Hindlimb muscle (tissue), 1 donor: ENCODE measurements around the gene RAB3GAP2. TPM values are rescaled to one million over a fixed set of nuclear protein-coding genes. Genes with fewer than 3 reads are reported as not detected.
A peak's percentile ranks its signal among the peaks of the same experiment; 100 is the strongest.
"Not testable (repeated sequence)": the region's sequence is repeated elsewhere in the genome, so short reads cannot be mapped to it uniquely, and the experiment has no call there.

Source experiments
- DNase-seq: peaks from one replicate; pipeline ENCODE4 v3.0.0-alpha.2; 2013
- polyA plus RNA-seq: library from polyadenylated mRNA; unstranded; fragments of 120-200 nt; gene quantifications from one replicate; pipeline ENCODE4 v1.2.1, GENCODE V29; 2013; ENCODE audit not compliant: insufficient read length

The RAB3GAP2 gene
- polyA plus RNA-seq, 1 donor = 20.9 TPM

DNA sequence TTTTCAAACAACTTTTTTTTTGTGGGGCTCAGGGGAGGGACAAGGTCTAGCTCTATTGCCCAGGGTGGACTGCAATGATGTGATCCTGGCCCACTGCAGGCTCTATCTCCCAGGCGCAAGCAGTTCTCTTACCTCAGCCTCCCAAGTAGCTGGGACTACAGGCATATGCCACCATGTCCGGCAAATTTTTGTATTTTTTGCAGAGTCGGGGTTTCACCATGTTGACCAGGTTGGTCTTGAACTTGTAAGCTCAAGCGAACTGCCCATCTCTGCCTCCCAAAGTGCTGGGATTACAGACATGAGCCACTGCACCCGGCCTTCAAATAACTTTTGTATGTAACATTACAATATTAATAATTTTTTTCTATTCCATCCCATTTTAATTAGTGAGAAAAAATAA, 33.0 kb downstream of the RAB3GAP2 start:
- no peak for DNase-seq

- not testable (repeated sequence) for DNase-seq
Observed at GRCh38 chr1:220236278-220236677, 36.0 kb downstream of the RAB3GAP2 start.

DNA sequence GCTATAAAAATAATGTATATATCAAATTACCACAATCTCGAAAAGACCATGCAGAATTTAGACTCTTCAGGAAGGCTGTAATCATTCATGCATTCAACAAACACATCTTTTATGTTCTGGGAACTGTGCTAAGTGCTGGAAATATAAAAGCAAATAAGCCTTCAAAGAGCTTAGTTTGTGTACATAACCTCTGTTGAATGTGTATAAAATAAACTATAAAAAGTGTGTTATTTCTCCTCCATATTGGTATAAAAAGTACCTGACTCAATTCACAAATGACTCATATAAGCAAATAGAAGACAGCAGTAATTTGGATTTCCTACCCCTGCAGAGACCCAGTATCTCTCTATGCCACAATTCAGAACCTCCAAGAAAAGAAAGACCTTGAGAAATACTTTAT, 36.8 kb downstream of the RAB3GAP2 start:
- no peak for DNase-seq

DNA sequence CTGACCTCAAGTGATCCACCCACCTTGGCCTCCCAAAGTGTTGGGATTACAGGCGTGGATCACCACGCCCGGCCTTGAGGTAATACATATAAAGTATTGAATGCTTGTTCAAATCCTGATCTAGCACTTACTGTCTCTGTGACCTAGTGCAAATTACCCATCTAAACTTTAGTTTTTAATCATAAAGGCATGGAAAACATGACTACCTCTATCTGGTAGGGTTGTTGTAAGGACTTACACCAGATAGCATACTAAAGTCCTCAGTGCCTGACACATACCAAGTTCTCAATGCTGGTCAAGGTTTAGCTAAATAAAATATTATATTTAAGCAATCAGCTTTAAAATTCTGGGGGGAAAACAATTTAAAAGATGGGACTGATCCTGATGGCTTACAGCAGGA, 38.3 kb downstream of the RAB3GAP2 start:
- DNase-seq = no peak

- DNase-seq = no peak
Observed at GRCh38 chr1:220229771-220230170, 42.5 kb downstream of the RAB3GAP2 start.

DNA sequence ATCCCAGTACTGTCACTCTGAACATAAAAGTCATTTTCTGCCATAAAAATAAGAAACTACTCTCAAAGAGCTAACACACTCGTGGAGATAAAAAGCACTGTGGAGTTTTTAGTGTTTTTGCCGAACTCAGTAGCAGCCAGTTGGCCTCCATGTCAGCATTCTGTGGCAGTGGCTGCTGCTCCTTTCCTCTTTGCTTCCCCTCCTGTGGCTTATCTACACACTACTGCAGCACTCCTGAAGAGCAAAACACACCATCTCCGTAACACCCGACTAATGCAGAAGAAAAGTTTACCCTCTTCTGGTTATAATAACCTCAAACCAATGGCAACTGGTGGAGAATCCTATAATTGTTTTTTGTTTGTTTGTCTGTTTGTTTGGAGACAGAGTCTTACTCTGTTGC, 44.9 kb downstream of the RAB3GAP2 start:
- DNase-seq = no peak

- DNase-seq = no peak
Observed at GRCh38 chr1:220226752-220227151, 45.5 kb downstream of the RAB3GAP2 start.

- DNase-seq = no peak
Observed at GRCh38 chr1:220225957-220226356, 46.3 kb downstream of the RAB3GAP2 start.

- DNase-seq = no peak
Observed at GRCh38 chr1:220224611-220225124, 47.6 kb downstream of the RAB3GAP2 start.

DNA sequence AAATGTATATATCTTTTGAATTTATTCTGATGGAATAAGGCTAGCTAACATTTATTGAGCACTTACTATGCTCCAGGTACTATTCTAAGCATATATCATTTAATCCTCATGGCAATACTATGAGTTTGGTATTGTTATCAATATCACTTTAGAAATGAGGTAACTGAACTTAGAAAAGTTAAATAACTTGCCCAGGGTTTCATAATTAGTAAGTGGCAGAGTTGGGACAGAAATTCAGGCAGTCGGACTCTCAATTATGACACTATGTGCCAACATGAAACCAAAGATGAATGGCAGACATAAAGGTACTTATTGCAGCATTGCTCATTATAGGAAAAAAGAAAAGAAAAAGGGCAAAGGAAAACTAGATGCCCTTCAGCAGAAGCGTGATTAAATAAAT, 48.2 kb downstream of the RAB3GAP2 start:
- DNase-seq = no peak

DNA sequence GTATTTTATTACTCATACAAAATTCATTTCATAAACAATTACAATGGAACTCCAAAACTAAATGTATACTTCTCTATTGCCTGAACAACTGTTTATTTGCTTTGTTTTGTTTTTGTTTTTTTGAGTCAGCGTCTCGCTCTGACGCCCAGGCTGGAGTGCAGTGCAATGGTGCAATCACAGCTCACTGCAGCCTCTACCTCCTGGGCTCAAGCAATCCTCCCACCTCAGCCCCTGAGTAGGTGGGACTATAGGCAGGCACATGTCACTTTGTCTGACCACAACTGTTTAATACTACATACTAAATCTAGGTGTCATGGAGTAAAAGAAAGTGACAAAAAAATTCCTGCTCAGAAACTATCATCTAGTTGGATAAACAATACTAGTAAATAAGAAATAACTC, 49.3 kb downstream of the RAB3GAP2 start:
- no peak for DNase-seq

- no peak for DNase-seq
Observed at GRCh38 chr1:220221670-220222069, 50.6 kb downstream of the RAB3GAP2 start.

- DNase-seq = no peak
Observed at GRCh38 chr1:220221269-220221668, 51.0 kb downstream of the RAB3GAP2 start.

DNA sequence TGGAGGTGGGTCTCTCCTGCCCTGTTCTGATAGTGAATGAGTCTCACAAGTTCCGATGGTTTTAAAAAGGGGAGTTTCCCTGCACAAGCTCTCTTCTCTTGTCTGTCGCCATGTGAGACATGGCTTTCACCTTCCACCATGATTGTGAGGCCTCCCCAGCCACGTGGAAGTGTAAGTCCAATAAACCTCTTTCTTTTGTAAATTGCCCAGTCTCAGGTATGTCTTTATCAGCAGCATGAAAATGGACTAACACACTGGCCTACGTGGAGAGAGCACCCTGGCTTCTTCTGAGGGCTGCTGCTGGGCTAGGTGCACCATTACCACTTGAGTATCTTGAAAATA, 51.6 kb downstream of the RAB3GAP2 start:
- not testable (repeated sequence) for DNase-seq

DNA sequence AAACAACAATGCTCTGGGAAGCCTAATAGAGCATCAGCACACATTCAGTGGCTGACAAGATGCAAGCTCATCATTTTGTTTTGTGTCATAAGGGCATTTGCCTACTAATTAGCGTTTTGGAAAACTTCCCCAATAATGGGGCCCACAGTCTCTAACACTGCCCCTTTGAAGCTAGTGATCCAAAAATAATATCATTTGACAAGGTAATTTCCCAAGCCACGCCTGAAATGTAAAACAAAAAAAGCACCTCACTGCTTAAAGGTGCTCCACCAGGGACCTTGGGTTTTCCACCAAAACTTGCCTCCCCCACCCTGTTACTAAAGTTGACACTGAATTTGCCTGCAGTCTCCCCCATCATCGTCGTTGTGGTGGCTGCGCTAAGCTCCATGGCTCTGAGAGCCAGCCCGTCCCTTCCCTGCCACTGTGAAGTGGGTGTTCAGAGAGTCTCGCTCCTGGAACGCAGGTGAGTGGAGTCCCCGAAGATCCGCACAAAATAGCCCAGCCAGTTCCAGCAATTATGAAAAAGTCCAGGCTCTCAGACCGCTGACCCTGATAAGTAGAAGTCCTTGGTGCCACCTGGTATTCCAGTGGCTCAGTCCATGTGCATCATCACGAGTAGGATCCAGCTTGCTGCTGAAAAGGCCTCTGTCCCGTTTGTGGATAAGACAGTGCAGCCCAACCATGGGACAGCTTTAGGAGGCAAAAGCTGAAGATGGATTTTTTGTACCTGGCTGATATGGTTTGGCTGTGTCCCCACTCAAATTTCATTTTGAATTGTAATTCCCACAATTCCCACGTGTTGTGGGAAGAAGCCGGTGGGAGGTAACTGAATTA, 52.2 kb downstream of the RAB3GAP2 start:
- DNase-seq = no peak

DNA sequence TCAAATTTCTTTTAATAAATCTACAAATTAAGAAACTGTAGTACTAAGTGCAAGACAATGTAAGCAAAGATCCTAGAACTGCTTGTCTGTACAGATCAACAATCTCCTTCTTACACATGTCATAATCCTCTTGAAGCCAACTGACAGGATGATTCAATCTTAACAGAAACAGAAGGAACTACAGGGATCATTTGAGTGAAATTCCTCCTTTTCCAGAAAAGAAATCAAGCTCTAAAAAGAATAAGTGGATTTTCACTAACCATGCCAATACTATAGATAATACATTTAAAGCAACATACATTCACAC, 53.2 kb downstream of the RAB3GAP2 start:
- DNase-seq = no peak

DNA sequence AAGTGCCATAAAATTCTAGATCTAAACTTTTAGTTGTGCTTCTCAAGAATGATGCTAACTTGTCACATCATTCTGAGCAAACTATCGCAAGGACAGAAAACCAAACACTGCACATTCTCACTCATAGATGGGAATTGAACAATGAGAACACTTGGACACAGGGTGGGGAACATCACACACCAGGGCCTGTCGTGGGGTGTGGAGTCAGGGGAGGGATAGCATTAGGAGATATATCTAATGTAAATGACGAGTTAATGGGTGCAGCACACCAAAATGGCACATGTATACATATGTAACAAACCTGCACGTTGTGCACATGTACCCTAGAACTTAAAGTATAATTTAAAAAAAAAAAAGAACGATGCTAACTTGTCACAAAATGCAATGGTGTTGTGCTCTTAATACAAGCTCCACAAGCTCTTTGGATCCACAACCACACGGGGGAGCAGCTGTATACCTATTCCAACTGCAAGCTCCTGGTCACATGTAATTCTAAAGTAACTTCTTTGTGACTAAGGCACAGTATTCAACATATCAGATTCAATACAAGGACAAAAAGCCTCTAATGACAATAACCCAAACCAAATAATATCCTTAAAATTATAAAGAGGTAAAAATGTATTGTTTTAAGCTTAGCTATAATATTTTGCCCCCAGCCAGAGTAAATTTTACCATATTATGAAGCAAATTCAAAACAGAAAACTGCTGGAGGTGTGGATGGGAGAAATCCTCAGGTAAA, 53.7 kb downstream of the RAB3GAP2 start:
- peak; percentile 54 for DNase-seq

DNA sequence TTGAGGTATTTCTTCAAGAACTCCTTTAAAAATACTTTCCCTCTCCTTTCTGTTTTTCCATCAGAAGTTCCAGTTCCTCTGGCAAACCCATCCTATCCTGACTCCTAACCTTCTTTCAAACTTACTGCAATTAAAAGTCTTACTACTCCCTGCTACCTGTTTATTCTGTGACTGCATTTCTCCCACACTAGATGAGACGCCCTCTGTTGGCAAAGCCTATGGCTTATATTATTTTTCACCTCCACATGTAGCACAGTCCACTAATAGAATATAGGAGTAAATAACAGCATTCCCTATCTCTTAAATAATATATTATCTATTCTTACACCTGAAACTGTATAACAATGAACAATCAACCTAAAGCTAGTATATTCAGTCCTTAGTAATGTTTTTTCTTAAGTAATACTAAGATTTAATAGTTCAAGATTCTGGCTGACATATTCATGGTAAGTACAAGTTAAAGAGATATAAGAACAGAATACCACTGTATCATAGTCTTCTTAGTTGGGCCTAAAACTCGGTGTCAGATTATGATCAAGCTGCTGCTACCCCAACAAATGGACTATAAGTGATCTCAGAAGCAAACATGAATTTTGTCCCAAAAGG, 54.8 kb downstream of the RAB3GAP2 start:
- no peak for DNase-seq

DNA sequence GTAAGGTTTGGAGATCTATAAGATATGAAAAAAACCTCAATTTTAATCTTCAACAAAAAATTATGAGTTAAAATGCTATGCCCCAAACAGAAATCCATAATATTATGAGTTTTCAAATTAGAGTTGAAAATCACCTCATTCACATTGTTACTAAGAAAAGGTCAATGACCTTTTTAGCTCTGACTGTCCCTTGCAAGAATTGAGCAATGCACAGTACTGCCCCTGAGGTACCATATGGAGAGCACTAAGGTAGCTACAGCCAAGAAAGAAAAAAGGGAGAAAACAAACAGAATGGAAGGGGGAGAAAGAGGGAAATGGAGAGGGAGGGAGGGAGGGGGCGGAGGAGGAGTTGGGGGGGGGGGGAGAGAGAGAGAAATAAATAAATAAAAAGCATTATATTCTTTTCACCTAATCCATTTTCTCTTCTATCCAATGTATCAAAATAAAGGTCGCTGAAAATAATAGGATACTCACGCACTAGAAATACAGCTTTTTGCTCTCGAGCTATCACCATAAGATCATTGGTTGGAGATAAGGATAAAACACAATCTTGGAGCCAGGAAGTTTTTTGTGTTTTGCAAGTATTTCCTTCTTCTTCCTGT, 58.8 kb downstream of the RAB3GAP2 start:
- DNase-seq = no peak

- no peak for DNase-seq
Observed at GRCh38 chr1:220207411-220207810, 64.8 kb downstream of the RAB3GAP2 start.

DNA sequence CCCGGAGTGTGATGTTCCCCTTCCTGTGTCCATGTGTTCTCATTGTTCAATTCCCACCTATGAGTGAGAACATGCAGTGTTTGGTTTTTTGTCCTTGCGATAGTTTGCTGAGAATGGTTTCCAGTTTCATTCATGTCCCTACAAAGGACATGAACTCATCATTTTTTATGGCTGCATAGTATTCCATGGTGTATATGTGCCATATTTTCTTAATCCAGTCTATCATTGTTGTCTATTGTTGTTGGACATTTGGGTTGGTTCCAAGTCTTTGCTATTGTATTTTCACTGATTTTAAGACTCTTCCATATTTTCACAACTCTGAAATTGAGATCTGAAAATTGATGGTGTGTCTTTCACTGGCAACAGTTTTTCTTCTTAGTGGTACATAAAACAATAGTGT, 67.5 kb downstream of the RAB3GAP2 start:
- DNase-seq = not testable (repeated sequence)

GRCh38 chr1:220203816-220204215, 68.4 kb downstream of the RAB3GAP2 start:
- DNase-seq = no peak
